Epidermal melanocyte (primary cell): Measurements from ENCODE around the gene ROGDI.
"Not testable (repeated sequence)": the region's sequence is repeated elsewhere in the genome, so short reads cannot be mapped to it uniquely, and the experiment has no call there.

Source experiments
- DNase-seq: peaks from one replicate; pipeline ENCODE4 v3.0.0; 2011; ENCODE audit warnings: low spot score; ENCODE audit not compliant: insufficient read length

Gene ROGDI

GRCh38 chr16:4792951-4793513 lies 9.4 kb downstream of the ROGDI start:
- no peak for DNase-seq

DNA sequence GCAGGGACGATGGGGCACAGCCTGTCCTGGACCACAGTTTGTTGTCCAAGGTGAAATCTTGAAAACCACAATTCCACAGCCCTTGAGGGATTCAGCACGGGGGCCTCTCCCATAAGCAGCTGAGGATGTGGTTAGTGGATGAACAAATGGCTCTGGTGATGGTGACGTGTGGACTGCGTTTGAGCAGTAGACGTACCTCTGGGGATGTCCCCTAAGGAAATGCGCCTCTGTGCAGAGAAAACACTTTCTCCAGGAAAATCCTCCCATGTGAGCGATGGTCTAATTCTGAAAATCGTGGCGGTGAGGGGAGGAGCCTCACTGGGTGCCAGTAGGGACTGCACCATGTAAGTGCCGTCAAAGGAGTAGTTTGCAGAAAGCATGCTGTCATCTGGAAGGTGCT lies 11.6 kb downstream of the ROGDI start:
- no peak for DNase-seq

DNA sequence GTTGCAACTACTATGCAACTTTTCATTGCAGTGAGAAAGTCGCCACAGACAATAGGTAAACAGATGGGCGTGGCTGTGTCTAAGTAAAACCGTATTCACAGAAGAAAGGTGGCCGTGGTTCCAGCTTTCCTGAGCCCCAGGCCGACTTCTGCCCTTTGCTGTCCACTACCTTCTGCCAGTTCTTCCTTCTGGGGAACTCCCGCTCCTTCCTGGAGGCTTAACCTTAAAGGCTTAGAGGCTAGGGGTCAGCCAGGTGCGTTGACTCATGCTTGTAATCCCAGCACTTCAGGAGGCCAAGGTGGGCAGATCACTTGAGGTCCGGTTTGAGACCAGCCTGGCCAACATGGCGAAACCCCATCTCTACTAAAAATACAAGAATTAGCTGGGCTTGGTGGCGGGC lies 12.2 kb downstream of the ROGDI start:
- no peak for DNase-seq

DNA sequence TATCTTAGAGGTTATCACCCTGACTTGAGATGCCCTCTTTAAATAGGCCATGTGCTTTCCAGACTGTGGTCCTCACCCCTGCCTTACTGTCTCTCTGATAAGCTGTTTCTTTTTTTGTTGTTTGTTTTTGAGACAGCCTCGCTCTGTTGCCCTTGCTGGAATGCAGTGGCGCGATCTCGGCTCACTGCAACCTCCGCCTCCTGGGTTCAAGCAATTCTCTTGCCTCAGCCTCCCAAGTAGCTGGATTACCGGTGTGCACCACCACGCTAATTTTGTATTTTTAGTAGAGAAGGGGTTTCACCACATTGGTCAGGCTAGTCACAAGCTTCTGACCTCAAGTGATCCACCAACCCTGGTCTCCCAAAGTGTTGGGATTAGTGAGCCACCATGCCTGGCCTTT lies 13.5 kb downstream of the ROGDI start:
- no peak for DNase-seq

DNA sequence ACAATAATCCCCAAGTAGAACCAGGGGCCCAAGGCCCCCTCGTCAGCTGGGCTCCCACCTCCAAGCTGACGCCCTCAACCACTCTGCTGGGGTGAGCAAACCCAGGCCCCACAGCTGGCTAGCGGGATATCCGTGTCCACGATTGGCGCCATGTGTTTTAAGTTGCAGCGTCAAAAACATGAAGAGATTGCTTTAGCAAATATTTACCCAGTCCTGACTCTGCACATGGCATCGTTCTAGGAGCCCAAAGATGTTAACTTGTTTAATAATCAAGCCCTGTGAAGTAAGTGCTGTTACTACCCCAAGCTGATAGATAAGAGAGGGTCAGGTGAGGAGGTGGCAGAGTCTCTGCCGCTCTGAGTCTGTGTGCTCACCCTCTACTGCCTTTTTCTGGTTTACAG lies 13.9 kb downstream of the ROGDI start:
- DNase-seq, result no peak

GRCh38 chr16:4787627-4788482 lies 14.6 kb downstream of the ROGDI start, which contains the start of gene SEPTIN12:
SEPTIN12 (minus strand) TSS chr16:4788345; CDS start chr16:4787645, 700 bp downstream.
- no peak for DNase-seq

DNA sequence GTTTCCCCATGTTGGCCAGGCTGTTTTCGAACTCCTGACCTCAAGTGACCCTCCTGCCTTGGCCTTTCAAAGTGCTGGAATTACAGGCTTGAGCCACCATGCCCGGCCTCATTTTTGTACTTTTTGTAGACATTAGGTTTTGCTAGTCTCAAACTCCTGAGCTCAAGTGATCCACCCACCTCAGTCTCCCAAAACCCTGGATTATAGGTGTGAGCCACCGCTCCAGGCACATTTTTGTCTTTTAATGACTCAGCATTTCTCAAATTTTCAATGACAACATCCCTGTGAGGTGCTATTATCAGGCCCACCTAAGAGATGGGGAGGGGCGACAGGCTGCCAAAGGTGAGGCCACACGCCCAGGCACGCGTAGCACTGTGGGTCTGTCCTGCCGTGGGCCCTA lies 15.4 kb downstream of the ROGDI start:
- no peak for DNase-seq

DNA sequence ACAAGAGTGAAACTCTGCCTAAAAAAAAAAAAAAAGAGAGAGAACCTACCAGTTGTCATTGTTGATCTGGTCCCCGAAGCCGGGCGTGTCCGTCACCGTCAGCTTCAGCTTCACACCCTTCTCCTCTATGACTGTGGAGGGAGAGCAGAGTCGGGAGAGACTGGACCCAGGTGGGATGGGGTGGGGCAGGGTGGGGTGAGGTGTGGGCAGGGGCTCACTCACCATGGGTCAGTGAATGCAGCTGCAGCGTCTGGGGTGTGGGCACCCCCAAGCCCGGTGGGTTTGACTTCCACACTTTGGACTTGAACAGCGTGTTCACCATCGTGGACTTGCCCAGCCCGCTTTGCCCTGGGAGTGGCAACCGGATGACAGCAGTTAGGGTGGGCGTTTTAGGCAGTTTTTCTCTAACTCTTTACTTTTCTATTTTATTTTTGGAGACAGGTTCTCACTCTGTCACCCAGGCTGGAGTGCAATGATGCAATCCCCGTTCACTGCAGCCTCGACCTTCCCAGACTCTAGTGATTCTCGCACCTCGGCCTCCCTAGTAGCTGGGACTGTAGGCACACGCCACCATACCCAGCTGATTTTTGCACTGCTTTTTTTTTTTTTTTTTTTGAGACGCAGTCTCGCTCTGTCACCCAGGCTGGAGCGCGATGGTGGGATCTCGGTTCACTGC lies 16.5 kb downstream of the ROGDI start:
- no peak for DNase-seq

DNA sequence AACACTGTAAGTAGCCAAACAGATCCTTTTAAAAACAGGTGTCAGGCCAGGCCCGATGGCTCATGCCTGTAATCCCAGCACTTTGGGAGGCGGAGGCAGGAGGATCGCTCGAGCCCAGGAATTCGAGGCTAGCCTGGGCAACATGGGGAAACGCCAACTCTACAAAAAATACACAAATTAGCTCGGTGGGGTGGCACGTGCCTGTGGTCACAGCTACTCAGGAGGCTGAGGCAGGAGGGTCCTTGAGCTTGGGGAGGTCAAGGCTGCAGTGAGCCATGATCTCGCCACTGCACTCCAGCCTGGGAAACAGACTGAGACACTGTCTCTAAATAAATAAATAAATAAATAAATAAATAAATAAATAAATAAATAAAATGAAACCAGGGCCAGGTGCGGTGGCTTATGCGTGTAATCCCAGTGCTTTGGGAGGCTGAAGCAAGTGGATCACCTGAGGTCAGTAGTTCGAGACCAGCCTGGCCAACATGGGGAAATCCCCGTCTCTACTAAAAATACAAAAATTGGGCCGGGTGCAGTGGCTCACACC lies 17.9 kb downstream of the ROGDI start:
- not testable (repeated sequence) for DNase-seq

DNA sequence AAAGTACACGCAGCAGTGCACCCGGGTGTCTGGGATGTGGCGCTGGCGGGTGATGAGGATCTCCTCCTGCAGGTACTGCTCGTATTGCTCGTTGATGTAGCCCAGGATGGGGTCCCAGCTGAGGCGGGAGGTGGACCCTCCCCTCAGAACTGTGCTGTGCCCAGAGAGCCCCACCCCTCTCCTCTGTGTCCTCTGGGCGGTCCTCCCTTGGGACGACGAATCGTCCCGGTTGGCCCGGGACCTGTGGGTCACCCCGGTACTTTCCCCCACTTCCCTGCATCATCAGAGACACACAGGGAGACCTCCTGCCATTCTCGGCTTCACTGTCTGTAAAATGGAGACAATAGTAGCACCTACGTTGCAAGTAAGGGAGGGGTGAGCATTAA lies 18.5 kb downstream of the ROGDI start:
- DNase-seq, result no peak

DNA sequence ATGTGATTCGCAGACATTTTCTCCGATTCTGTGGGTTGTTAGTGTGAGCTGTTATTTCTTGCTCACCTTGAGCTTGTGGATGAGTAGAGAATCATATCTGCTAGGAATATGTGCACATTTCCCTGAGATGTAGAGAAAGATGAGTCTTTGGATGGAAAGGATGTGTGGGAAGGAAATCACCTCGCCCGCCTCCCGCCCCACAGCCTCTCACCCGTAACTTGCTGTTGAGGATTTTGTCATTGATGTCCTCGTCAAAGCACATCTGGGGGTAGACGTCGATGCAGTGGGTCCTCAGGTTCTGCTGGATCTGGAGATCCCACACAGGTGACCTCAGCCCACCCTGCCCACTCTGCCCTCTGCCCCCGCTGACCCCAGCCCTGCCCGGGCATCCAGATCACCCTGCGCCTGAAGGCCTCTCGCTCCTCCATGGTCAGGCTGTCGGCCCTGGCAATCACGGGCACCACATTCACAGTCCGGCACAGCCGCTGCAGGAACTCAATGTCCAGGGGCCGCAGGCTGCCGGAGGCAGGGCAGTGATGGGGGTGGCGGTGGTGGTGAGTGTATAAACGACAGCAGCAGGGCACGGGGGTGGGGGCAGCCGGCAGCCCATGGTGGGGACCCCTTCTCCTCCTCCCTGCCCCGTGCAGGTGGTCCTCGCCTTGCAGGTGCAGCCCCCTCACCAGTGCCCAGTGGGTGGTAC lies 19.0 kb downstream of the ROGDI start:
- DNase-seq, result no peak

DNA sequence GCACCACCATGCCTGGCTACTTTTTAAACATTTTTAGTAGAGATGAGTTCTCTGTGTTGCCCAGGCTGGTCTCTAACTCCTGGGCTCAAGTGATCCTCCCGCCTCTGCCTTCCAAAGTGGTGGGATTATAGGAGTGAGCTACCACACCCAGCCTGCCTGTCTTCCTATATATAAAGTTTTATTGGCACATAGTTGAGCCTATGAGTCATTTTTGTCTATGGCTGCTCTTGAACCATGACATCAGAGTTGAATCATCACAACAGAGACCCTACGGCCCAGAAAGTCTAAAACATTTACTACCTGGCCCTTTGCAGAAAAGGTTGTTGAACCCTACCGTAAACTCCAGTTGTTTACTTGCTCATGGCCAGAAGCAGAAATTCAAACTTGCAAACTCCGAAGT lies 22.2 kb downstream of the ROGDI start:
- DNase-seq, result no peak

- DNase-seq, result no peak
Observed at GRCh38 chr16:4778050-4778392, 24.4 kb downstream of the ROGDI start.

DNA sequence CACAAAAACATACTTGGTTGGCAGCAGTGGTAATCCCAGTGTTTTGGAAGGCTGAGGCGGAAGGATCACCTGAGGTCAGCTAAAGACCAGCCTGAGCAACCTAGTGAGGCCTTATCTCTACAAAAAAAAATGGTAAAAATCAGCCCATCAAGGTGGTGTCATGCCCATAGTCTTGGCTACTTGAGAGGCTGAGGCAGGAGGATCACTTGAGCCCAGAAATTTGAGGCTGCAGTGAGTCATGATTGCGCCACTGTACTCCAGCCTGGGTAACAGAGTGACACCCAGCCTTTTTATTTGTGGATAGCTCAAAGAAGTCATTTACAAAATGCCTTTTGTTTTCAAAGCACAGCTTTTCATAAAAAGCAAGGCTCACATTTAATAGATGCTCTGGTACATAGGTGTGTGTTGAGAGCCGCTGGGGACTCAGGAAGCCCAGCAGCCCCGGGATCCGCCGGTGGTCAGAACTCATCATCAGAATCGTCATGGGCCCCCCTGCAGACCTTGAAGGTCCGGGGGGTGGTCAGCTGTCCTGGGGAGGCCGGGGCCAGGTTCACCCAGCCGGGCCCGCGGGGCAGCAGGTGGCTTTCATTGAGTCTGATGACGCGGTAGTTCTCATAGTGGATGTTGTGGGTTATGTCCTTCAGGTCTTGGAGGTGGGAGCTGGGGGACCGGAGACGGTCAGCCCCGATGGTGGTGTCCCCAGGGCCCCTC lies 24.9 kb downstream of the ROGDI start:
- no peak for DNase-seq

DNA sequence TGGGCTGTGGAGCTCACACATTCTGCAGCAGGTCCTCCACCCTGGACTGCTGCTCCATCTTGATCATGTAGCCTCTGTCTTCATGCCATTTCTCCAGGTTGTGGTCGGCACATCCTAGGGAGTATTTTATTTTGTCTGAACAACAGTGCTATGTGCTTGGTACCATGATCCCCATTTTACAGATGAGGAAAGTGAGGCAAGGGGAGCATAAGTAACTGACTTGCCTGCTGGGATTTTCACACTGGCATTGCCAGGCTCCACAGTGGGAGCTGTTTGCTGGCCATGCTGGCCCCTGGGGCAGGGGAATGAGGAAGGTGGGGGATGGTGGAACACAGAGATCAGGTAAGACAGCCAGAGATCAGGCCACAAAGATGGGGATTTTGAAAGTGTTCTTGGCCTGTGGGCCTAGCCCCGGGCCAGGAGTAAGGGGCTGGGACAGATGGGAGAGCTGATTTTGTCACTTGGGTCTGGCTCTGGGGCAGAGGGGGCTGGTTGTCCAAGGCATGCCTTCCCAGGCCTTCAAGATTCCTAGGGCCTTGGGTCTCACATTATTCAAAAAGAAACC lies 26.2 kb downstream of the ROGDI start:
- DNase-seq, result no peak

DNA sequence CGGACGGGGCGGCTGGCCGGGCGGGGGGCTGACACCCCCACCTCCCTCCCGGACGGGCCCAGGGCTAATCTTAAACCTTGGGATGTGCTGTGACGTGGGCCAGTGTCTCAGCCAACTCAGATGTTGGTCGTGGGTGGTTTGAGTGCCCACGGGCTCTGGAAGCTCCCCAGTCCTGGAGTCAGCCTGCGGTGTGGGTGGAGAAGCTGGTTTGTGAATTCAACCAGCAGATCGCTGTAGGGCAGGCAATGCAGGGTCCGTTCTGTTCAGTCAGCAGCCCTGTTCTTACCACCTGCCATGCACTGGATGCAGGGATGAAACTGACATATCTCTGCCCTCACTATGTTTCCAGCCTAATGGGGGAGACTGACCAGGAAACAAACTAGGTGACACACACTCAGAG lies 27.4 kb downstream of the ROGDI start:
- DNase-seq, result no peak

- DNase-seq, result no peak
Observed at GRCh38 chr16:4772351-4772750, 30.1 kb downstream of the ROGDI start.

GRCh38 chr16:4771646-4772045 lies 30.8 kb downstream of the ROGDI start:
- no peak for DNase-seq

- DNase-seq, result no peak
Observed at GRCh38 chr16:4769306-4769638, 33.2 kb downstream of the ROGDI start.

DNA sequence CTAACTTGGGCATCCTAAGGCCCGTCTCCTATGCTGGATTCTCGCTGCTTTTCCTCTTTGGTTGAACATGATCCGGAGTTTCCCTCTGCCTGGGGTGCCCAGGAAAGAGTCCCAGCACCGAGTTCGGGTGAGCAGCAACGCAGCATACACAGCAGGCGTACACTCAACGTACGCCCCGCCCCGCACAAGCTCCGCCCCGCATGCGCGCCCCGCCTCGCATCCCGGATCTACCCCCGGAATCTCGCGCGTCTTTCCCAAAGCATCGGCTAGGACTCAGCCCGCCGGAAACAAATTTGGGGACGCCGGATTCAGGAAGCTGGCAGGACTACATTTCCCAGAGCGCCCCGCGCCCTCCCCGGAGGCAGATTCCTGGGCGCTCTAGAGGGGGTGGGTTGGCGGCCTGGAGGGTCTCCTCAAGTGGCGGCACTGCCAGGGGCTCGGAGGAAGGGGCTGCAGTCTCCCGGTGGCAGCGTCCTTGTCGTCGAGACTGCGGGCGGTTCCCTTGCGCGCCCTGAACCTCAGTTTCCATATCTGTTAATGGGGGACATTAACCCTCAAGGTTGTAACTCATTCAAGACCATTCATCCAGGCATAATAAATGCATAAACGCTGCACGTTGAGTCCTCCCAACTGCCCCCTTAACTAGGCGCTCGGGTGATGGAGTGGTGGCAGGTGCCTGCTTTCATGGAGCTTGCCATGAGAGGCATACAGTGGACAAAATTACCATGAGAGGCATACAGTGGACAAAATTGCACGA lies 33.7 kb downstream of the ROGDI start:
- peak; percentile 96 for DNase-seq
